GM23338 (cell line): Measurements from ENCODE around the gene NPC1. TPM values are rescaled to one million over a fixed set of nuclear protein-coding genes. Genes with fewer than 3 reads are reported as not detected.
A peak's percentile ranks its signal among the peaks of the same experiment; 100 is the strongest.

ENCODE experiments used
- ATAC-seq: fragments of 200-7000 bp; cut with Tn5 transposase; 3 replicates; pipeline ENCODE4 v1.9.1; 2020
- DNase-seq: peaks from one replicate; pipeline ENCODE4 v3.0.0-alpha.2; 2015; ENCODE audit warnings: low spot score
- H2AFZ ChIP-seq: fragments of 200-600 bp; sonication (generic); 2 replicates; pipeline ENCODE4 v1.8.0; 2016; ENCODE audit warnings: antibody characterized with exemption, mild to moderate bottlenecking, moderate library complexity
- H3F3A ChIP-seq: fragments of 200-600 bp; sonication (generic); replicated peaks from 2 replicates; pipeline ENCODE4 v1.8.0; 2017; ENCODE audit warnings: antibody characterized with exemption, mixed run types, low read depth
- H3K27ac ChIP-seq: fragments of 200-600 bp; sonication (generic); 2 replicates; pipeline ENCODE4 v1.6.1; 2016; ENCODE audit warnings: low read depth
- H3K27me3 ChIP-seq: fragments of 200-600 bp; sonication (generic); 2 replicates; pipeline ENCODE4 v1.8.0; 2016; ENCODE audit warnings: mild to moderate bottlenecking, mixed run types, moderate library complexity; ENCODE audit not compliant: insufficient read depth
- H3K36me3 ChIP-seq: fragments of 200-600 bp; sonication (generic); 2 replicates; pipeline ENCODE4 v1.8.0; 2016; ENCODE audit warnings: mild to moderate bottlenecking; ENCODE audit not compliant: insufficient read depth
- H3K4me1 ChIP-seq: fragments of 200-600 bp; sonication (generic); 2 replicates; pipeline ENCODE4 v1.8.0; 2016; ENCODE audit warnings: mild to moderate bottlenecking, moderate library complexity; ENCODE audit not compliant: insufficient read depth
- H3K4me2 ChIP-seq: fragments of 200-600 bp; sonication (generic); 2 replicates; pipeline ENCODE4 v1.7.1; 2017; ENCODE audit warnings: mixed run types
- H3K4me3 ChIP-seq: fragments of 200-600 bp; sonication (generic); 2 replicates; pipeline ENCODE4 v1.6.1; 2016; ENCODE audit warnings: mixed run types
- H3K79me2 ChIP-seq: fragments of 200-600 bp; sonication (generic); replicated peaks from 2 replicates; pipeline ENCODE4 v1.8.0; 2017; ENCODE audit warnings: mild to moderate bottlenecking; ENCODE audit not compliant: insufficient read depth
- H3K9me2 ChIP-seq: fragments of 200-600 bp; sonication (generic); 2 replicates; pipeline ENCODE4 v1.8.0; 2017; ENCODE audit not compliant: insufficient read depth
- H4K20me1 ChIP-seq: fragments of 200-600 bp; sonication (generic); replicated peaks from 2 replicates; pipeline ENCODE4 v1.8.0; 2017; ENCODE audit warnings: mild to moderate bottlenecking; ENCODE audit not compliant: insufficient read depth
- H3K27ac Mint-ChIP-seq: 2 replicates; pipeline ENCODE4 v1.8.0; 2020; ENCODE audit warnings: inconsistent platforms, mild to moderate bottlenecking, moderate library complexity, mixed read lengths
- H3K27me3 Mint-ChIP-seq: 3 replicates; pipeline ENCODE4 v1.8.0; 2022; ENCODE audit warnings: low read depth, mild to moderate bottlenecking, moderate library complexity, mixed read lengths, inconsistent platforms; ENCODE audit not compliant: insufficient read depth, poor library complexity
- H3K36me3 Mint-ChIP-seq: 3 replicates; pipeline ENCODE4 v1.8.0; 2021; ENCODE audit warnings: low read depth, mild to moderate bottlenecking, inconsistent platforms, moderate library complexity, mixed read lengths
- H3K4me1 Mint-ChIP-seq: 3 replicates; pipeline ENCODE4 v1.8.0; 2020; ENCODE audit warnings: mild to moderate bottlenecking, inconsistent platforms, mixed read lengths
- H3K4me3 Mint-ChIP-seq: 3 replicates; pipeline ENCODE4 v1.8.0; 2021; ENCODE audit warnings: moderate library complexity, mild to moderate bottlenecking, inconsistent platforms, mixed read lengths
- H3K9me3 Mint-ChIP-seq: 3 replicates; pipeline ENCODE4 v1.8.0; 2020; ENCODE audit warnings: moderate library complexity, mild to moderate bottlenecking, inconsistent platforms, mixed read lengths
- CREB1 ChIP-seq: fragments of 250-450 bp; sonication (Bioruptor Pico); IDR thresholded peaks from 2 replicates; pipeline ENCODE4 v1.5.0; 2020; ENCODE audit warnings: low read depth, mild to moderate bottlenecking, moderate library complexity
- CTCF ChIP-seq, 2 experiments: fragments of 200-600 bp in 1 of 2; sonication (generic) in 1 of 2; conservative IDR thresholded peaks; 2 replicates each; pipeline versions ENCODE4 v1.5.1 to v1.6.1; 2016 to 2017; ENCODE audit warnings: antibody characterized with exemption in 2 of 2, low read depth in 2 of 2, mild to moderate bottlenecking in 2 of 2, moderate library complexity in 1 of 2
- EZH2 ChIP-seq: fragments of 200-600 bp; sonication (generic); IDR thresholded peaks from one replicate; pipeline ENCODE4 v1.8.0; 2017; ENCODE audit warnings: antibody characterized with exemption, mild to moderate bottlenecking, low read depth; ENCODE audit not compliant: unreplicated experiment
- JUNB ChIP-seq: IDR thresholded peaks from one replicate; pipeline ENCODE4 v1.6.1; 2016; ENCODE audit warnings: antibody characterized with exemption; ENCODE audit not compliant: unreplicated experiment
- NANOG ChIP-seq: IDR thresholded peaks from 2 replicates; pipeline ENCODE4 v1.6.1; 2016; ENCODE audit warnings: antibody characterized with exemption, borderline replicate concordance
- POLR2AphosphoS5 ChIP-seq: IDR thresholded peaks from 2 replicates; pipeline ENCODE4 v1.6.1; 2016; ENCODE audit warnings: antibody characterized with exemption, low read depth
- ZNF331 ChIP-seq: fragments of 250-450 bp; sonication (Bioruptor Pico); IDR thresholded peaks from 2 replicates; pipeline ENCODE4 v1.5.0; 2020; ENCODE audit warnings: low read depth, mild to moderate bottlenecking, moderate library complexity
- polyA plus RNA-seq: library from polyadenylated mRNA; unstranded; fragments of >200 nt; fragmentation: Nextera tagmentation; extraction: Ambion mirVana; gene quantifications from 2 replicates; pipeline ENCODE4 v1.2.1, GENCODE V29; 2016
- total RNA-seq: library from RNA; depleted of rRNA; stranded (reverse); fragments of >200 nt; shearing (Covaris generic); gene quantifications from 2 replicates; pipeline ENCODE4 v1.2.3, GENCODE V29; 2014
- TF ChIP-seq, protein P1 (sequence below): IDR thresholded peaks from 2 replicates; pipeline ENCODE4 v1.6.1; 2016; ENCODE audit warnings: antibody characterized with exemption
- TF ChIP-seq, protein P2 (sequence below): fragments of 250-450 bp; sonication (Bioruptor Pico); IDR thresholded peaks from 2 replicates; pipeline ENCODE4 v1.5.0; 2020; ENCODE audit warnings: mild to moderate bottlenecking, moderate library complexity

NPC1 gene
- total and polyA plus RNA-seq, 2 experiments from 2014 or later: 18.4 to 45.1 TPM

DNA sequence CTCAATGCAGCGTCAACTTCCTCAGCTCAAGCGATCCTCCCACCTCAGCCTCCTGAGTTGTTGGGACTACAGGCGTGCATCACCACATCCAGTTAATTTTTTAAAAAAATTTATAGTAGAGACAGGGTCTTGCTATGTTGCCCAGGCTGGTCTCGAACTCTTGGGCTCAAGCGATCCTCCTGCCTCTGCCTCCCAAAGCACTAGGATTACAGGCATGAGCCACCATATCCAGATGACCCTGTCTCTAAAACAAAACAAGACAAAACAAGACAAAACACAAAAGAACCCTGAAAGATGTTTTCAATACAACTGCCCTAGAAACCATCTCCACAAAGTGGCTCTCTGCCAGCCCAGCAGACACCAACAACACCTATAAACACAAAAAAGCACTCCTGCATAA is 45.0 kb upstream of the NPC1 start:
- Histone ChIP-seq H3K4me1 (no peaks in the 10 kb centered on the region), H3K9me2 (no peaks in the 10 kb centered on the region), H3K4me3 (no peak overlapping the region), H3F3A (no peaks in the 10 kb centered on the region), H3K27me3 (no peaks in the 10 kb centered on the region), H3K79me2 (no peaks in the 10 kb centered on the region), H3K4me2 (no peak overlapping the region), H4K20me1 (no peaks in the 10 kb centered on the region), H2AFZ (peak overlapping the region; percentile 85; the same call in 1 of the 2 replicates), H3K36me3 (no peaks in the 10 kb centered on the region), H3K27ac (no peak overlapping the region)
- Mint-ChIP-seq H3K4me1 (peaks cover 11% of the 10 kb centered on the region), H3K36me3 (no peaks in the 10 kb centered on the region), H3K4me3 (no peak overlapping the region), H3K9me3 (no peaks in the 10 kb centered on the region), H3K27me3 (peaks cover 5% of the 10 kb centered on the region), H3K27ac (no peak overlapping the region)
- ATAC-seq (no peak), DNase-seq (no peak)
- no peak for TF ChIP-seq JUNB
- TF ChIP-seq POLR2AphosphoS5: no peak
- TF ChIP-seq NANOG: no peak
- no peak for TF ChIP-seq EZH2
- TF ChIP-seq ZNF331 (CRISPR knock-in tag): no peak
- TF ChIP-seq, protein P1, sequence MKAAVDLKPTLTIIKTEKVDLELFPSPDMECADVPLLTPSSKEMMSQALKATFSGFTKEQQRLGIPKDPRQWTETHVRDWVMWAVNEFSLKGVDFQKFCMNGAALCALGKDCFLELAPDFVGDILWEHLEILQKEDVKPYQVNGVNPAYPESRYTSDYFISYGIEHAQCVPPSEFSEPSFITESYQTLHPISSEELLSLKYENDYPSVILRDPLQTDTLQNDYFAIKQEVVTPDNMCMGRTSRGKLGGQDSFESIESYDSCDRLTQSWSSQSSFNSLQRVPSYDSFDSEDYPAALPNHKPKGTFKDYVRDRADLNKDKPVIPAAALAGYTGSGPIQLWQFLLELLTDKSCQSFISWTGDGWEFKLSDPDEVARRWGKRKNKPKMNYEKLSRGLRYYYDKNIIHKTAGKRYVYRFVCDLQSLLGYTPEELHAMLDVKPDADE: no peak
- no peak for TF ChIP-seq CREB1 (CRISPR knock-in tag)

GRCh38 chr18:23629444-23629946 is 43.2 kb upstream of the NPC1 start:
- H3K27me3 Mint-ChIP-seq: peaks cover 5% of the 10 kb centered on the region
- H3K4me3 Mint-ChIP-seq: no peak overlapping the region
- no peak for TF ChIP-seq CTCF (conservative IDR thresholded peaks at IDR 0.05; ENCODE audit: low read depth in 2 of 2)
- TF ChIP-seq, protein P2, sequence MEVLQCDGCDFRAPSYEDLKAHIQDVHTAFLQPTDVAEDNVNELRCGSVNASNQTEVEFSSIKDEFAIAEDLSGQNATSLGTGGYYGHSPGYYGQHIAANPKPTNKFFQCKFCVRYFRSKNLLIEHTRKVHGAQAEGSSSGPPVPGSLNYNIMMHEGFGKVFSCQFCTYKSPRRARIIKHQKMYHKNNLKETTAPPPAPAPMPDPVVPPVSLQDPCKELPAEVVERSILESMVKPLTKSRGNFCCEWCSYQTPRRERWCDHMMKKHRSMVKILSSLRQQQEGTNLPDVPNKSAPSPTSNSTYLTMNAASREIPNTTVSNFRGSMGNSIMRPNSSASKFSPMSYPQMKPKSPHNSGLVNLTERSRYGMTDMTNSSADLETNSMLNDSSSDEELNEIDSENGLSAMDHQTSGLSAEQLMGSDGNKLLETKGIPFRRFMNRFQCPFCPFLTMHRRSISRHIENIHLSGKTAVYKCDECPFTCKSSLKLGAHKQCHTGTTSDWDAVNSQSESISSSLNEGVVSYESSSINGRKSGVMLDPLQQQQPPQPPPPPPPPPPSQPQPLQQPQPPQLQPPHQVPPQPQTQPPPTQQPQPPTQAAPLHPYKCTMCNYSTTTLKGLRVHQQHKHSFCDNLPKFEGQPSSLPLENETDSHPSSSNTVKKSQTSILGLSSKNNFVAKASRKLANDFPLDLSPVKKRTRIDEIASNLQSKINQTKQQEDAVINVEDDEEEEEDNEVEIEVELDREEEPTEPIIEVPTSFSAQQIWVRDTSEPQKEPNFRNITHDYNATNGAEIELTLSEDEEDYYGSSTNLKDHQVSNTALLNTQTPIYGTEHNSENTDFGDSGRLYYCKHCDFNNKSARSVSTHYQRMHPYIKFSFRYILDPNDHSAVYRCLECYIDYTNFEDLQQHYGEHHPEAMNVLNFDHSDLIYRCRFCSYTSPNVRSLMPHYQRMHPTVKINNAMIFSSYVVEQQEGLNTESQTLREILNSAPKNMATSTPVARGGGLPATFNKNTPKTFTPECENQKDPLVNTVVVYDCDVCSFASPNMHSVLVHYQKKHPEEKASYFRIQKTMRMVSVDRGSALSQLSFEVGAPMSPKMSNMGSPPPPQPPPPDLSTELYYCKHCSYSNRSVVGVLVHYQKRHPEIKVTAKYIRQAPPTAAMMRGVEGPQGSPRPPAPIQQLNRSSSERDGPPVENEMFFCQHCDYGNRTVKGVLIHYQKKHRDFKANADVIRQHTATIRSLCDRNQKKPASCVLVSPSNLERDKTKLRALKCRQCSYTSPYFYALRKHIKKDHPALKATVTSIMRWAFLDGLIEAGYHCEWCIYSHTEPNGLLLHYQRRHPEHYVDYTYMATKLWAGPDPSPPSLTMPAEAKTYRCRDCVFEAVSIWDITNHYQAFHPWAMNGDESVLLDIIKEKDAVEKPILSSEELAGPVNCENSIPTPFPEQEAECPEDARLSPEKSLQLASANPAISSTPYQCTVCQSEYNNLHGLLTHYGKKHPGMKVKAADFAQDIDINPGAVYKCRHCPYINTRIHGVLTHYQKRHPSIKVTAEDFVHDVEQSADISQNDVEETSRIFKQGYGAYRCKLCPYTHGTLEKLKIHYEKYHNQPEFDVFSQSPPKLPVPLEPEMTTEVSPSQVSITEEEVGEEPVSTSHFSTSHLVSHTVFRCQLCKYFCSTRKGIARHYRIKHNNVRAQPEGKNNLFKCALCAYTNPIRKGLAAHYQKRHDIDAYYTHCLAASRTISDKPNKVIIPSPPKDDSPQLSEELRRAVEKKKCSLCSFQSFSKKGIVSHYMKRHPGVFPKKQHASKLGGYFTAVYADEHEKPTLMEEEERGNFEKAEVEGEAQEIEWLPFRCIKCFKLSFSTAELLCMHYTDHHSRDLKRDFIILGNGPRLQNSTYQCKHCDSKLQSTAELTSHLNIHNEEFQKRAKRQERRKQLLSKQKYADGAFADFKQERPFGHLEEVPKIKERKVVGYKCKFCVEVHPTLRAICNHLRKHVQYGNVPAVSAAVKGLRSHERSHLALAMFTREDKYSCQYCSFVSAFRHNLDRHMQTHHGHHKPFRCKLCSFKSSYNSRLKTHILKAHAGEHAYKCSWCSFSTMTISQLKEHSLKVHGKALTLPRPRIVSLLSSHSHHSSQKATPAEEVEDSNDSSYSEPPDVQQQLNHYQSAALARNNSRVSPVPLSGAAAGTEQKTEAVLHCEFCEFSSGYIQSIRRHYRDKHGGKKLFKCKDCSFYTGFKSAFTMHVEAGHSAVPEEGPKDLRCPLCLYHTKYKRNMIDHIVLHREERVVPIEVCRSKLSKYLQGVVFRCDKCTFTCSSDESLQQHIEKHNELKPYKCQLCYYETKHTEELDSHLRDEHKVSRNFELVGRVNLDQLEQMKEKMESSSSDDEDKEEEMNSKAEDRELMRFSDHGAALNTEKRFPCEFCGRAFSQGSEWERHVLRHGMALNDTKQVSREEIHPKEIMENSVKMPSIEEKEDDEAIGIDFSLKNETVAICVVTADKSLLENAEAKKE: no peak
- no peak for TF ChIP-seq JUNB
- TF ChIP-seq, protein P1: no peak
- no peak for TF ChIP-seq ZNF331 (CRISPR knock-in tag)
- TF ChIP-seq EZH2: no peak
- no peak for TF ChIP-seq NANOG
- no peak for TF ChIP-seq CREB1 (CRISPR knock-in tag)
- no peak for TF ChIP-seq POLR2AphosphoS5
- Histone ChIP-seq H3F3A (no peaks in the 10 kb centered on the region), H3K4me3 (no peak overlapping the region), H3K79me2 (no peaks in the 10 kb centered on the region), H3K27ac (no peak overlapping the region), H4K20me1 (no peaks in the 10 kb centered on the region; the same call in 1 of the 2 replicates), H3K27me3 (no peaks in the 10 kb centered on the region), H3K36me3 (no peaks in the 10 kb centered on the region), H3K9me2 (no peaks in the 10 kb centered on the region), H3K4me1 (no peaks in the 10 kb centered on the region), H2AFZ (no peak overlapping the region), H3K4me2 (no peak overlapping the region)
- ATAC-seq (no peak), DNase-seq (no peak)
- H3K4me1 Mint-ChIP-seq: peaks cover 4% of the 10 kb centered on the region; the same call in 1 of the 3 replicates
- H3K9me3 Mint-ChIP-seq: no peaks in the 10 kb centered on the region
- no peaks in the 10 kb centered on the region for H3K36me3 Mint-ChIP-seq
- H3K27ac Mint-ChIP-seq: no peak overlapping the region
